Activated CD4-positive, alpha-beta T cell treated with anti-CD3 and anti-CD28 coated beads, Interleukin-10, Interleukin-2, amounts not matched to agents 100 ng/mL and 50 ng/mL, durations not matched to agents 16 hours and 8 hours (primary cell): ENCODE results near the gene IFITM10.
A peak's percentile ranks its signal among the peaks of the same experiment; 100 is the strongest.

Experiments used
- DNase-seq: peaks from one replicate; pipeline ENCODE4 v3.0.0-alpha.2; 2020

The IFITM10 gene

DNA sequence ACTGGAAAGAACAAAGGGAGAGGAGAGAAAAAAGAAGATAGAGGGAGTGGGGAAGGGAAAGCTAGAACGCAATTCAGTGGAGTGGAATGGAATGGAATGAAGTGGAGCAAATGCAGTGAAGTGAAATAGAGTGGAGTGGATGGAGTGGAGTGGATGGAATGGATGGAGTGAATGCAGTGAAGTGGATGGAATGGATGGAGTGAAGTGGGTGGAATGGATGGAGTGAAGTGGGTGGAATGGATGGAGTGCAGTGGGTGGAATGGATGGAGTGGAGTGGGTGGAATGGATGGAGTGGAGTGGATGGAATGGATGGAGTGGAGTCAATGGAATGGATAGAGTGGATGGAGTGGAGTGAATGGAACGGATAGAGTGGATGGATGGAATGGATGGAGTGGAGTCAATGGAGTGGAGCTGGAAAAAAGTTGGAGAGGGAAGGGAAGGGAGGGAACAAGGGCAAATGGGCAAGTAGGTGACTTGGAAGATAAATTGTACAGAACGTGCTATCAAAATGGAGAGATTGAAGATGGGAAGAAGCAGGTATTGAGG lies 13.9 kb downstream of the IFITM10 start:
- no peak for DNase-seq

DNA sequence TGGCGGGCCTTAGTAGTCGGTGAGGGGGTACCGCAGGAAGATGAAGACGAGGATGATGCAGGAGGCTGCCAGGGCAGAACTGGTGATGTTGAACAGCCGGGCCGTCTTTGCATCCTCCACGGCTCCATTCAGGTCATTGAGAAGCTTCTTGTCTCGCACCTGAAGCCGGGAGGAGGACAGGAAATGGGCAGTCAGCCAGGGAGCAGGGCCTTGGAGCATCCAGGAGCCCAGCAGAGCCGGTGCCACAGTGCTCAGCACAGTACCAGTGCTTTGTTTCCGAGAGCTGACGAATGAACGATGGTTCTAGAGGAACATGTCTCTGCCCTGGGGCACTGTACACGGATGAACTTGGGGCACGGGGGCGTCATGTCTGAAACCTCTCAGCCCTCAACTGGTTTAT lies 15.1 kb downstream of the IFITM10 start:
- DNase-seq, result no peak

DNA sequence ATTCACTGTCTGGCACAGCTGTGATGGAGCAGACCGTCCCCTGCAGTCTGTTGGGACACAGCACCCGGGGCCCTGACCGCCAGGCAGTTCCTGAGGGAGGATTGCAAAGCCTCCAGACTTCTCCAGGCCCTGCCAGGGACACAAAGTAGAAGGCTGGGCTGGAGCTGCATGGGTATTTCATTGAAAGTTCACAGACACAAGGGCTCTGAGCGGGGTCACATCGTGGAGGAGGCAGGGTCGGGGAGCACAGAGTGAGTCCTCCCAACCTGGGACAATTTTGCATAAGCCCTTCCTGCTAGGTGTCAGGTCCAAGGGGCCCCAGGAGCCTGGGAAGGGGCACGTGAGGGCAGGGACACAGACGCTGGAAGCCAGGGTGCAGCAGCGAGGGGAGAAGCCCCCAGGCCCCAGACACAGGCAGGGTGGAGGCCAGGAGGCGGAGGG lies 15.7 kb downstream of the IFITM10 start:
- DNase-seq, result no peak

DNA sequence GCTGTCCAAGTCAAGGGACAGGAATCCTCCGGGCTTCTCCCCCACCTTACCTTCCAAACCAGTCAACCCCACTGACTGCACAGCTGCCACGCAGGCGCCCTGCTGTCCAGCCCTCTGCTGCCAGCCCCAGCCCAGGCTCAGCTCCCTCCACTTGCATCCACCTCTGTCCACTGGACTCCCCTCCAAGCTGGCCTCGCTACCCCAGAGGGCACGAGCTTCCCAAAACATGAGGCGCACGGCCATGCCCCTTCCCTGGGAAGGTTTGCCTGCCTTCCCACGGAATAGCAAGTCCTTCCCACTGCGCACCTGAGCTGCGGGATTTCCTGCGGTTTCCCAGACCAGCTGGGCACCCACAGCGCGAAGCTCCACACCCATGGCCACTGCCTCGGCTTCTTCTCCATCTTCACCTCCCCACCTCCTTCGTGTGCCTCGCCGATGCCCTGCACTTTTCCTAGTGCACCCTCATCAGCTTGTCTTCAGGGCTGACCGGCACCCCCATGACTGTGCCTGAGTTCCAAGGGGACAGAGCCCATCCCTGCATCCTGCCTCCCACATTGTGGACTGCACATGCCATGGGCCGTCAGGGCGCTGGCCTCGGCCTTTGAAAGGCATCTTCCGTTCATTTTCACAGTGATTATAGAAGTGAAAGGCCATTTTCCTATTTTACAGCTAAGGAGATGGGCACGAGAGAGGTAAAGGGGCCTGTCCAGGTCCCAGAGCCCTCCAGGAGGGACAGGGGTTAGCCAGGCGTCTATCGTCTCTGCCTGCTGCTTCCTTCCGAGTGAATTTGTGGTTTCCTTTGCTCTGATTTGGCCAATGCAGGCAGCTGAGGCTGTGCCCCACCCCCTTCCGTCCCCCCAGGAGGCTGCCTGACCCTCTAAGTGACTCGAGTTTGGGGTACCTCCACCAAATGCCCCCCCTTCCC lies 16.4 kb downstream of the IFITM10 start:
- DNase-seq, result no peak

DNA sequence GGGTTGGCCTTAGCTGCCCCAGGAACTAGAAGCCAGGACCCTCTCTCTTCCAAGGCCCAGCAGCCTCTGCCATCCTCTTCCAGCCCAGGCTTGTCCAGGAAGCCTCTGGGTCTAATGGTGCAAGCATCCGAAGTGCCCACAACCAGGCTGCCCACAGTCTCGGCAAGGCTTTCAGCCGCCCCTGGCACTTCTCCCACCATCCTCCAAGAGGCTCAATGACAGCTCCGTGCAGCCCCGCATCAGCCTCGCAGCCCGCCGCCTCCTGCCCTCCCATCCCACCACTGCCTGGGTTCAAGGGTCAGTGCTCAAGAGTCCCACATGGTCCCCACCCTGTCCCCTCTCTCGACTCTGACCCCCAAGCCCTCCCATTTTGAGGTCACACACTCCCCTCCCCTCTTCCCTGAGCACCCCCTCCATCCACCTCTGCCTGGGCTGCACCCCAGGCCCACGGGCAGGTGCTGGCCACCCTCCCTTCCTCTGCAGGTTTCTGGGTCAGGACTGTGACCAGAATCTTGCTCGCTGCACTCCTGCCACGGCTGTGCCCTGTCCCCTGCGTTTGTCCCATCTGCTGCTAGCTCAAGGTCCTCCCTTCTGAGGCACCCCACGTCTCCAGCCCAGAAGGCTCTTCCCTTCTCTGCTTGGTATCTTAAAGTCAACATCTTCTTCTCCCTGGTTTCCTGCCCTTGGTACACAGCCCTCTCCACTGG lies 17.2 kb downstream of the IFITM10 start:
- DNase-seq, result no peak

DNA sequence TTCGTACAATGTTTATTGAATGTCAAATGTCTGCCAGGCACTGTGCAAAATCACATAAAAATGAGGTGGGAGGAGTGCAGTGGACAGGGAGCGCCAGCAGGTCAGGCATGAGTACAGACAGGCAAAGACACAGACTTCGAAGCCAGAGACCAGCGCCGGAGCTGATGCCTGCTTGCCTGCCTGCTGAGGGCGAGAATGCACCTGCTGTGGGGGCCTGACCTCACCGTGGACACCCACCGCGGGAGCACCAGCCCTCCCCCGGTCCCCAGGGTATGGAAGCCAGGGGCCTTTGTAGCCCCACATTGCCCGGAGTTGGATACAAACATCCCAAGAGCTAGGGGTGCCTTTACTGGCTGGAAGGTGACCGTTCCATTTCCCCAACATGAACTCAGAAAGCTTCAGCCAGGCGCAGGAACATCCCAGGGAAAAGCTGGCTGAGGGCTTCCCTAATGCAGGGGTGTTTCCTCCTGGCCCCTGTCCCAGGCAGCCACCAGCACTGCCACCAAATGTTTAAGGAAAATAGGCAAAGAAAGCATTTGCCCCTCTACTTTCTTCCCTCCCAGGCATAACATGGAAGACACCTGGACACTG lies 17.9 kb downstream of the IFITM10 start:
- no peak for DNase-seq

DNA sequence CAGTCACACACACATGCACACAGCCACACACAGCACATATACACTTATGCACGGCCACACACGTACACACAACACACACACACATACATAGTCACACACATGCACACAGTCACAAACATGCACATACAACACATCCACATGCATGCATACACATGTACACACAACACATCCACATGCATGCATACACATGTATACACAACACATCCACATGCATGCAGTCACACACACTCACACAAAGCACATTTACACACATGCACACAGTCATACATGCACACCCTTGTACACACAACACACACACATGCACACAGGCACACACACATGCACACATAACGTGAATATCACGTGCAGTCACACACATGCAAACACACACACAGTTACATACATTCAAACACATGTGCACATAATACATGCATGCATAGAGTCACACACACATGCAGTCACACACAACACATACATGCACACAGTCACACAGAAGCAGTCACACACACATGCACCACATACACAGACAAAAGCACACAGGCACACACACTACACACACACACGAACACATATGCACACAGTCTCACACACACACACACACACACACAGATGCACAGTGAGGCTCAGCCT lies 18.8 kb downstream of the IFITM10 start:
- no peak for DNase-seq

DNA sequence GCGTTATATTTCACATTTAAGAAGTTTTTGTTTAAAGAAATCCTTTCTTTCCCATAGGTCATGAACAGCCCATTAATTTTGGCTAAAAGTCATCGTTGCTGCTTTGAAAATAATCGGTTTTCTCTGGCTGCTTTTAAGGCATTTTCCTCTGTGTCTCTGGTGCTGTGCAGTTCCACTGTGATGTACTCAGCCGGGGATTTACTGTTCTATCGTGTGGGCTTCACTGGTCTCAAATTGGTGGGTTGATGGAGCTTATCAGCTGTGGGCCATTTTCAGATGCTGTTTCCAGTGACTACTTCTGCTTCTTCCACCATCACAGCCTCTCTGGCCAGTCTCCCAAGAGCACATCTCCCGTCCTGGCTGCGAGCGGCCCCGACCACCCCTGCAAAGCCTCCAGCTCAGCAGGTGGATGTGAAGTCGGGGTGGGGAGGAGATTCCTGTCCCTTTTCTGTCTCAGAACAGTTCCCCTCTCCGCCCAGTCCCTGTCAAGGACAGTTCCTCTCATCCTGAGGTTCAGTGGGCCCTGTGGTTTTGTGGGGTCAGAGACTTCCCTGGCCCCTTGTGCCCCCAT lies 20.3 kb downstream of the IFITM10 start:
- no peak for DNase-seq

DNA sequence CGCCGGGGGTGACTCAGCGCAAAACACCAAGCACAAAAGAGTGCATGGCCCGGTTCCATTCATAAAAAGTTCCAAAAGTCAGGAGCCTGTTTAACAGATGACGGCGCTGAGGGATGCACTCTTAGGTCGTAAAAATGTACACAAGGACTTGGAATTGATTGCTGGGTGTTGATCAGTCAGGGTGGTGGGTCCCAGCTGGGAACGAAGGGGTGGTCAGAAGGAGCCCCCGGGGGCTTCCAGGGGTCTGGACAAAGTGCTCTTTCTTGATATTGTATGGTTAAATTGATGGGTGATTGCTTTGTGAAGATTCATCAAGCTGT lies 20.7 kb downstream of the IFITM10 start:
- no peak for DNase-seq

DNA sequence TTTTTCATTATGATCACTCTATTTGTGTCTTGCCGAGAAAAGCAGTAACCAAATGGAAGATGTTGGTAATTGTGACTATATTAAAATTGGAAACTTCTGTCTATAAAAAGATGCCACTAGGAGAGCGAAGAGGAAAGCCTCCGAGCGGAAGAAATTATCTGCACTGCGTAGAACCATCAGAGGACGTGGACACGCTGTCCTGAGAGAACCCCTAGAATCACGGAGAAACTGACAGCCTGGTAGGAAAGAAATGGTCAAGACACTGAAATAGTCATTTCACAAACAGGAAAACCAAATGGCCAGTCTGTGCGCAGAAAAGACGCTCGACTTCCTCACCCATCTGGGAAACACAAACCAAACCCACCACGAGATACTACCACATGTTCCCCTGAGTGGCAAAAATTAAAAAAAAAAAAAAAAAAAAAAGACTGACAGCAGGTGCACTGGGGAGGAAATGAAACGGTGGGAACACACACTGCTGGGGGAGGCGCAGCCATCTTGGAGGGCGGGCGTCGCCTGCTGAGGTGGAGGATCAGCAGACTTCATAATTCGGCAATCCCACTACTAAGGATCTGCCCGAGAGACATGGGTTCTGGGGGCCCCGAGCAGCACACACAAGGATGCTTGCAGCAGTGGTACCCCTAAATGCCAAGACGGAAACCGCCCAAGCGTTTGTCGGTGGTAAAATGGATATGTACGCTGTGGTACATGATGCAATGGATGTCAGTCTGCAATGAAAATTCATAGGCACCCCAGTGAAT lies 21.3 kb downstream of the IFITM10 start:
- peak; percentile 42 for DNase-seq

DNA sequence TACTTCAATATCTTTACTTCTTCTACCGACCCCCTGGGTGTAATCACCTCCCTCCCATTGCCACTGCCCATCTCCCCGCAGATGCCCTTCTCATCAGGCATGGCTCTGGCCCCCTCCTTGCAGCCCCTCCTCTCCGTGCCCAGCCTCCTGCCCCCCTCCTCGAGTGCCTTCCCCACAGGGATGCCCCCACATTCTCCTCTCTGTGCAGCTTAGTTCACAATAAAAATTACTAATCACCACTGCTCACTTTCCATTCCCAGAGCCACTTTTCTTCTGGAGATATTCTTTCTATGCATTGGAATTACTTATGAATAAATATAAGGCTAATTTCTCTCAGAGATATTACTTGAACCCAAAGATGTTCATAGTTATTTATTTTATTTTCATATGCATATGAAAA lies 22.1 kb downstream of the IFITM10 start:
- DNase-seq, result no peak

DNA sequence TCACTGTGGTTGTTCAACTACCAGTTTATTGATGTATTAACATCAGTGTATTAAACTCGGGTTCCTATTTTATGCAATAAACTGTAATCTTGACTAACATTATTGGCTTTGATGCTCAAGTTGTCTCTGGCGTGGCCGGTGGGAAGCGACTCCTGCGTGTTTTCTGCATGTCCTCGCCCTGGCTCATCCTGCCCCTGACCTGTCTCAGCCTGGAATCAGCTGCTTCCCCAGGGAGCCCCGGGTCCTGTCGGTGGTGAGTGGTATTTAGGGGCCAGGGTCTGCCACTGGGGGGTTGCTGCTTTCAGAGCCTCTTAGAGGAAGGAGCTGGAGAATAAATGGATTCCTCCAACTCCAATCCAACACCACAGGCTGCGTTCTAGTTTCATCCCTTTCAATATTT lies 22.5 kb downstream of the IFITM10 start:
- no peak for DNase-seq

DNA sequence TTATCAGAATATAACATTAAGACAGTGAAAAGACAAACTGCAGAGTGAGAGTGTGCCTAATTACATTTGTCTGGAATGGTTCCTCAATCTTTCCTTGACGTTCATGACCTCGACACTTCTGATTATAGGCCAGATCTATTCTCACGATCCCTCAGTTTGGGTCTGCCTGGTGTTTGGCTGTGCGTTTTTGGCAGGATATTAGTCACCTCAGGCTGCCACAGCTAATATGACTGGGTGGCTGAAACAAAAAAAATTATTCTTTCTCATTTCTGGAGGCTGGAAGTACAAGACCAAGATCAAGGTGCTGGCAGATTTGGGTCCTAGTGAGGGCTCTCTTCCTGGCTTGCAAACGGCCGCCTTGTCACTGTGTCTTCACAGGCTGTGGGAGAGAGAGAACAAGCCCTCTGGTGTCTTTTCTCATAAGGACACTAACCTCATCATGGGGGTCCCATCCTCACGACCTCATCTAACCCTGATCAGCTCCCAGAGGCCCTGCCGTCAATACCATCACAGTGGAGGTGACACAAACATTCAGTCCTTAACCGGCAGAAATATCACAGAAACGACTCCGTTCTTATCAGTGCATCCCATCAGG lies 23.2 kb downstream of the IFITM10 start:
- peak; percentile 60 for DNase-seq

DNA sequence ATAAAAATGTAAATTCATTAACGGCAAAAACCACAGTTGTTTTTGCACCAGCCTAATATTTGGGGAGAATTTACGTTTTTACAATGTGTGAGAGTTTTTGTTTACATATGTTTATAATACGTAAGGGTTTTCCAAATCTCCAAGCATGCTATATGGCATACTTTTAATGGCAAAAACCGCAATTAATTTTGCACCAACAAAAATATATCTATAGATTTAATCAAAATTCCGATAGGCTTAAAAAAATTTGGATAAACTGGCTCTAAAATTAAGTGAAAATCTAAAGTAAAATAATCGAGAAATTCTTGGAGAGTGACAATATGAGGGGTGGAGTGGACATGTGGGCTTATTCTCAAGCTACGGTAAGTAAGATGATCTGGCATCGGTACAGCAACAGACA lies 30.6 kb downstream of the IFITM10 start:
- DNase-seq, result no peak

DNA sequence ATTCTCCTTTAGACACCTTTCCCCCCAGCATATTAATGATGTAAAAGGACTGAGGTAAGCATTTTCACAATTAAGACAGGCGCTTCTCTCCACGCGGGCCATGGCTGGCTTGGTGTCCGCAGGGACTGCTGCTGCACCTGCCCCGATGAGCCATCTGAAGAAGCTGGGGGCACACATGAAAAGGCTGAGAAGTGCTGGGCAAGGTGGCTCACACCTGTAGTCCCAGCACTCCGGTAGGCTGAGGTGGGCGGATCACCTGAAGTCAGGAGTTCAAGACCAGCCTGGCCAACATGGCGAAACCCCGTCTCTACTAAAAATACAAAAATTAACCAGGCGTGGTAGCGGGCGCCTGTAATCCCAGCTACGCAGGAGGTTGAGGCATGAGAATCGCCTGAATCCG lies 32.1 kb downstream of the IFITM10 start:
- DNase-seq, result no peak

DNA sequence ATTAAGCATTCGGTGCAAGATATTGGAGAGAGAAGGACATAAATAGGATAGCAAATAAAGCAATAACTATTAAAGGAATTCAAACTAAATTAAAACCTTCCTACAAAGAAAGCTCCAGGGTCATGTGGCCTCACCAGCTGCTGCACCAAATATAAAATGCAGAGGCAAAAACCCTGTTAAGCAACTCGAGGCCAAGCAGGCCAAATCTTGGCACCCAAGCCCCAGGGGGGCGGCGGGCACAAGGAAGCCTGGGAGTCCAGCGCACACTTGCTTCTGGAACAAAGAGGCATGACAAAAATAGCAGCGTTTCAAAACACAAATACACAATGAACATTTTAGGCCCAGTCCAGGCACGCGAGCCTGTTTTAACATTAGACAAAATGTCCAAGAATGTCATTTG lies 32.6 kb downstream of the IFITM10 start:
- no peak for DNase-seq

DNA sequence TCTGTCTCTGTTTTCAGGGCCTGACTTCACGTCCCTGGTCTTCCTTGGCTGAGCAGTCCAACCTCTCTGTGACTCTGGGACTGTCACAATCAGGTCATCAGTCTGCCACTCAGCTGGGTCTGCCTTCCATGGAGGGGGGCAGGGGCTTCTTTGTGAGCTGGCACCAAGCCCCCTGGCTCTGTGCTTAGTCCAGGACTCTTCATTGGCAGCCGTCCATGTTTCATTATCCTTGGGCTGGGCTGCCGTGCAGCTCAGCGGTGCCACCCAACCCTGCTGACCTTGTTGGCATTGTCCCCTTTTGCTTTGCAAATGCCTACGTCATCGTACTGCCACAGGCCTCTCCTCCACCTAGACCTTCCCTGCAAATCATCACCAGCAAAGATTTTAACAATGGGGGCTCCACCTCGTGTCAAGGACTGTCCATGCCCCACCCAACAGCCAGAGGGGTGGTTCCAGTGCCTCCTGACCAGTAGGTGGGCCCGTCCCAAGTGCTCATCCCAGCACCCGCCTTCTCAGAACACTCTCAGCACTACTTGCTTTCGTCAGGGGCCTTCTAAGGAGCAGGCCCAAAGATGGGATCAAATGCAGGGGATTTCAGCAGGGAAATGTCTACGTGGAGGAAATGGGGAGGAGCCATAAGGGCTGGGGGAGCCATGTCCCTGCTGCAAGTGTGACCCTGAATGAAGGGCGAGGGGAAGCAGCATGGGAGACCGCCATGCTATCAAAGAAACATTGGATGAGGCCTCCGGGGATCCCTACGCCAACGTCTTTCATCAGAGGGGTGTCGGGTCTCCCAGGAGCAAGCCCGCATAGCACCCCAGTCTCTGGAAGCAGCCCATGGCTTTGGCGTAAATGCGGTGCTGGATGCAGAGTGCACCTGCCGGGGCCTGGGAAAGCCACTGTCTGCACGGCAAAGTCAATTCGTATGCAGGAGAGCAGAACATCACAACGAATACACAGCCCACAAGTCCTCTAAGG lies 35.2 kb downstream of the IFITM10 start:
- no peak for DNase-seq

DNA sequence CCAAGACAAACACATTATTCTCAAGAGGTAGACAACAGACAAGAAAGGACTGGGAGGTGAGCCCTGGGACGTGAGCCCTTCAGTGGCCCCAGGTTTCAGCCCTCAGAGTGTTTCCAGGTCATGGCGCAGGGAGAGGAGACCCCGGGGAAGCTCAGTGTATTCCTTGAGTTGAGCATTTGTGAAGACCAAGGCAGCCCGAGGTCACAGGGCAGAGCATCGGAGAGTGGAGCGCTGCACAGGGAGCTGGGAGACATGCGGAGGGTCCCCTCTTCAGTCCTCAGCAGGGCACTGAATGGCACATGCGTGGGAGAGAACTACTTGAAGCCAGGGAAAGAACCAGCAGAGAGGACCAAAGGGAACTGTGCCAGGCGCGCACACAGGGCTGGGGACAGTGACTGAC lies 41.7 kb downstream of the IFITM10 start:
- DNase-seq, result no peak

DNA sequence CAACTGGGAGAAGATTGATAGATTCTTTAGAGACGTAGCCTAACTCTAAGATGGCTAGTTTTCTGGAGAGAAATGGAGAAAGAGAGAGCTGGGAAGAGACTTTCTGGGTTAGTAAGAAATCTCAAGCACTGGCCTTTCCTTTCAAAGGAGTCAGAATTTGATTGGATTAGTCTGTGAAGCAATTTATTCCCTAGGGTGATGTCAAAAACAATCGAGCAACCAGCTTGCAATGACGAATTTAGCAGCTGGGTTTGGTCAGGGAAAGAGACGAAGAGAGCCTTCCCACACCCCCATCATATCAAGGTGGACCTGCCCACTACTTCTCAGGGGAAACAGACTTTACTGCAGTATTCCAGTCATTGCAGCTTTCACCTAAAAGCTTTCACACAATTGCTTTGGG lies 42.6 kb downstream of the IFITM10 start:
- DNase-seq, result no peak

DNA sequence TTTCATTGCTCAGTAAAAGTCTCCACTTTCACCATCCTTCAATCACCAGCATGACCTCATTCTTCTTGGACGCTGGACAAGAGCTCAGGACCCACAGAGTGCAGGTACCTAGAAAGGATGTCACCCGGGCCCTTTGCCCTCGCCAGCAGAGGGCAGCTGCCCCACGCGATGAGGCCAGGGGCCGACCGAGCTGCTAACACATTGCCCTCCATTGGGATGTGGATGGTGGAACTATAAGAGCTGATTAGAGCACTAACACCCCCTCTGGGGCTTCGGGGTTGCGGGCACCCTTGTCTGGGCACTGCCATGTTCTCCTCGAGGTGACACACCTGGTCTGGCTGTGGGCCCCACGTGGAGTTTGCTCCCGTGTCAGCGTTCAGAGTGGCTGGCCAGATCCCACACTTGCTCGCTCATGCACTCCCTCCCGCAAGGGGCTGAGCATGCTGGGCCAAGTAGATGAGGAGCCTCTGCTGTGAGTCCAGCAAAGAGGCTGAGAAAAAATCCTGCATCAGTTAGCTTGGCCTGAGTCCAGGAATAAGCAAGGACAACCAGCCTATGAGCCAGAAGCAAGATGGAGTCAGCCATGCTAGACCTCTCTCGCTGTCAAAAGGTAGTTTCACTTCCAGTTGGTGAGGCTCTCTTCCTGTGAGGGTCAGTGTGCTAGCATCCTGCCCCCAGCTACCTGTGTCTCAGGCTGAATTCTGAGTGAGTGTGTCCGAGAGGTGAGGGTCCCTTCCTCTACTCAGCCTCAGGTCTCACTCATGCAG lies 43.6 kb downstream of the IFITM10 start:
- DNase-seq, result peak; percentile 29
